HG03469 (cell line): ENCODE results near the gene HSBP1.
A peak's percentile ranks its signal among the peaks of the same experiment; 100 is the strongest.

Source experiments
- ATAC-seq: cut with Tn5 transposase; IDR thresholded peaks from one replicate; pipeline ENCODE4 v1.9.1; 2021; ENCODE audit warnings: mild to moderate bottlenecking, moderate library complexity, moderate number of reproducible peaks; ENCODE audit not compliant: unreplicated experiment

Gene HSBP1

GRCh38 chr16:83802554-83803205 lies 5.1 kb upstream of the HSBP1 start:
- ATAC-seq: no peak

GRCh38 chr16:83803811-83804210 lies 4.0 kb upstream of the HSBP1 start:
- no peak for ATAC-seq

- no peak for ATAC-seq
These were observed 3.4 kb upstream of the HSBP1 start for GRCh38 chr16:83804366-83804765.

- ATAC-seq: no peak
These were observed 1.7 kb upstream of the HSBP1 start for GRCh38 chr16:83806036-83806435.

- ATAC-seq: no peak
These were observed 1.0 kb upstream of the HSBP1 start for GRCh38 chr16:83806731-83807130.

GRCh38 chr16:83807327-83807709 lies 460 bp upstream of the HSBP1 start:
- ATAC-seq: no peak

GRCh38 chr16:83808573-83809014 lies 816 bp downstream of the HSBP1 start:
- peak; percentile 4 for ATAC-seq

GRCh38 chr16:83809092-83809491 lies 1.3 kb downstream of the HSBP1 start:
- no peak for ATAC-seq

GRCh38 chr16:83810901-83811300 lies 3.1 kb downstream of the HSBP1 start:
- no peak for ATAC-seq

GRCh38 chr16:83813823-83814658 lies 6.3 kb downstream of the HSBP1 start:
- ATAC-seq: no peak

GRCh38 chr16:83814659-83814985 lies 6.8 kb downstream of the HSBP1 start:
- ATAC-seq: no peak

- no peak for ATAC-seq
These were observed 9.2 kb downstream of the HSBP1 start for GRCh38 chr16:83817022-83817421.

- no peak for ATAC-seq
These were observed 10.5 kb downstream of the HSBP1 start for GRCh38 chr16:83818276-83818675.

- no peak for ATAC-seq
These were observed 11.6 kb downstream of the HSBP1 start for GRCh38 chr16:83819361-83819760.

GRCh38 chr16:83826146-83826913 lies 18.6 kb downstream of the HSBP1 start:
- no peak for ATAC-seq

GRCh38 chr16:83830091-83830768 lies 22.5 kb downstream of the HSBP1 start:
- ATAC-seq: no peak

- no peak for ATAC-seq
These were observed 23.1 kb downstream of the HSBP1 start for GRCh38 chr16:83830769-83831455.

- ATAC-seq: no peak
These were observed 23.7 kb downstream of the HSBP1 start for GRCh38 chr16:83831456-83831987.

- no peak for ATAC-seq
These were observed 26.1 kb downstream of the HSBP1 start for GRCh38 chr16:83833921-83834320.
